ENCODE measurements around the gene GRIN2D. TPM values are rescaled to one million over a fixed set of nuclear protein-coding genes. Genes with fewer than 3 reads are reported as not detected.
A peak's percentile ranks its signal among the peaks of the same experiment; 100 is the strongest.

Gene GRIN2D
- polyA plus RNA-seq, 1 experiment, result 0.07 TPM

- Histone ChIP-seq H3K4me3 (ENCODE audit: low read depth, low read length) (no peak overlapping the region), H3K9me3 (ENCODE audit: control insufficient read depth, insufficient read depth, low read length) (no peaks in the 10 kb centered on the region; the same call in 1 of the 2 replicates), H3K27ac (ENCODE audit: low read depth, low read length) (peak overlapping the region; percentile 59), H3K27me3 (ENCODE audit: control insufficient read depth, insufficient read depth, low read length) (no peaks in the 10 kb centered on the region)
- no peak for DNase-seq (ENCODE audit: low read depth, low spot score)
- no peak for TF ChIP-seq CTCF (IDR thresholded peaks at IDR 0.05; ENCODE audit: low read depth, low read length)
- CTCF ChIA-PET, result interaction anchor here (0.7 kb wide), 1 partner anchor 11 kb away, joined by 8 read pairs; no protein-coding TSS in a partner anchor
- POLR2A ChIA-PET, result no interaction called here
These were observed 31.3 kb downstream of the GRIN2D start for GRCh38 chr19:48424694-48425219.

- CTCF ChIA-PET, result no interaction called here
These were observed 35.2 kb downstream of the GRIN2D start for GRCh38 chr19:48428670-48429069.

DNA sequence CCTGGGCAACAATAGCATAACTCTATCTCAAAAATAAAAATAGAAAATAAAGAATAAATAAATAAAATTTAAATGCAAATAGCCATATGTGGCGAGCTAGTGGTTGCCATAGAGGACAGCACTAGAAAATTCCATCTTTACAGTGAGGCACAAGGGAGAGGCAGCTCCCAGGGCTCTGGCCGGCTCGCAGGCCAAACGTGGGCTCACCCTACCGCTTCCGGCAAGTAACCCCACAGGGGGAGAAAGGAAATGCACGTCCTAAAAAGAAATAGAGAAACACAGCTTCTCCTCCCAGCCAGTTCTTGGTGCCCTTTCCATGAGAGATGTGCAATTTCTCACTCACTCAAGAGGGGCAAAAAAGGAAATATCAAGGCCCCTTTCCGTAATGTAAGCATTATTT, 39.9 kb downstream of the GRIN2D start:
- POLR2A ChIA-PET, result interaction anchor here (0.7 kb wide), 1 partner anchor 138 kb away, joined by 3 read pairs; no protein-coding TSS in a partner anchor
- H3K27me3 ChIP-seq (ENCODE audit: control insufficient read depth, insufficient read depth, low read length), result no peaks in the 10 kb centered on the region
- CTCF ChIA-PET, result interaction anchor here (1.5 kb wide), 1 partner anchor 42 kb away, joined by 3 read pairs; the partner anchor contains the start of gene KDELR1
- H3K27ac ChIP-seq (ENCODE audit: low read depth, low read length), result no peak overlapping the region
- TF ChIP-seq CTCF (IDR thresholded peaks at IDR 0.05; ENCODE audit: low read depth, low read length), result no peak
- no peak overlapping the region for H3K4me3 ChIP-seq (ENCODE audit: low read depth, low read length)
- H3K9me3 ChIP-seq (ENCODE audit: control insufficient read depth, insufficient read depth, low read length), result no peaks in the 10 kb centered on the region
- DNase-seq (ENCODE audit: low read depth, low spot score), result no peak

More at GRCh38 chr19:48428670-48429069, 35.2 kb downstream of the GRIN2D start:
- no peak for DNase-seq (ENCODE audit: low read depth, low spot score)
- Histone ChIP-seq H3K4me3 (ENCODE audit: low read depth, low read length) (no peak overlapping the region), H3K27ac (ENCODE audit: low read depth, low read length) (no peak overlapping the region), H3K9me3 (ENCODE audit: control insufficient read depth, insufficient read depth, low read length) (no peaks in the 10 kb centered on the region), H3K27me3 (ENCODE audit: control insufficient read depth, insufficient read depth, low read length) (no peaks in the 10 kb centered on the region)
- POLR2A ChIA-PET, result no interaction called here
- TF ChIP-seq CTCF (IDR thresholded peaks at IDR 0.05; ENCODE audit: low read depth, low read length), result no peak

DNA sequence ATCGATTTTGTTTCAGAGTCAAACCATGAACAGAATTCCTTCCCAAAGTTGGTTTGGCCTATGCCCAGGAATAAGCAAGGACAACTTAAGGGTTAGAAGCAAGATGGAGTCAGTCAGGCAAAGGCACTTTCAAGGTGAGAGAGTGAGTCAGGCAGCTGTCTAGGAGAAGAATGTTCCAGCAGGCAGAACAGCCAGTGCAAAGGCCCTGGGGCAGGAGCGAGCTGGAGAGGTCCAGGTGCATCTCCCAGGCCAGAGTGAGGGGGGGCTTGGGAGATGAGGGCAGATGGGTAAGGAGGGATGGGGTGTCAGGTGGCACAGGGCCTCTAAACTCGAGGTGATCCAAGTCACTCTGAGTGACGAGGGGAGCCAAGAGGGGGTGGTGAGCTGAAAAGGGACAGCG, 43.1 kb downstream of the GRIN2D start:
- ChIA-PET CTCF (no interaction called here), POLR2A (no interaction called here)
- Histone ChIP-seq H3K9me3 (ENCODE audit: control insufficient read depth, insufficient read depth, low read length) (peaks cover under 1% of the 10 kb centered on the region; the same call in 1 of the 2 replicates), H3K4me3 (ENCODE audit: low read depth, low read length) (no peak overlapping the region), H3K27me3 (ENCODE audit: control insufficient read depth, insufficient read depth, low read length) (peaks cover 2% of the 10 kb centered on the region), H3K27ac (ENCODE audit: low read depth, low read length) (no peak overlapping the region)
- TF ChIP-seq CTCF (IDR thresholded peaks at IDR 0.05; ENCODE audit: low read depth, low read length), result no peak
- DNase-seq (ENCODE audit: low read depth, low spot score), result no peak

GRCh38 chr19:48441360-48442050, 48.0 kb downstream of the GRIN2D start:
- no peak for TF ChIP-seq CTCF (IDR thresholded peaks at IDR 0.05; ENCODE audit: low read depth, low read length)
- ChIA-PET CTCF (interaction anchor here (0.6 kb wide), 1 partner anchor 675 kb away, joined by 4 read pairs; no protein-coding TSS in a partner anchor), POLR2A (interaction anchor here (0.8 kb wide), 1 partner anchor 182 kb away, joined by 5 read pairs; no protein-coding TSS in a partner anchor)
- no peak for DNase-seq (ENCODE audit: low read depth, low spot score)
- no peak overlapping the region for H3K4me3 ChIP-seq (ENCODE audit: low read depth, low read length)
- H3K9me3 ChIP-seq (ENCODE audit: control insufficient read depth, insufficient read depth, low read length), result peaks cover 6% of the 10 kb centered on the region; the same call in 1 of the 2 replicates
- peaks cover 9% of the 10 kb centered on the region for H3K27me3 ChIP-seq (ENCODE audit: control insufficient read depth, insufficient read depth, low read length)
- H3K27ac ChIP-seq (ENCODE audit: low read depth, low read length), result no peak overlapping the region

Data from AG04450 (cell line).